GM18867 (cell line): ENCODE data around the gene DNLZ.

Experiments
- ATAC-seq: cut with Tn5 transposase; IDR thresholded peaks from one replicate; pipeline ENCODE4 v1.9.1; 2021; ENCODE audit warnings: mild to moderate bottlenecking, moderate library complexity; ENCODE audit not compliant: unreplicated experiment

The DNLZ gene

DNA sequence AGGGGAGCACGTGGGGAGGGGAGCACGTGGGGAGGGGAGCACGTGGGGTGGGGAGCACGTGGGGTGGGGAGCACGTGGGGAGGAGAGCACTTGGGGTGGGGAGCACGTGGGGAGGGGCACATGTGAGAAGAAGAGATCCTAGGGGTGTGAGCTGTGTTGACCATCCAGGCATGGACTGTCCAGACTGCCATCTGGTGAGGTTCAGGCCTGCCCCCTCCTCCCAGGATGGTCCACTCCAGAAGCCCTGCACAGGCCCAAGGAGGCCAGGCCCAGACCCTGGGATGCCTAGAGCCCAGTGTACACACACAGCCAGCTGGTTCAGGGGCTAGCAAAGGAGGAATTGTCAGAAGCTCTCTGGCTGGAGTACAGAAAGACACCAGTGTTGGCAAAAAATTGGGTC is 34.1 kb upstream of the DNLZ start:
- ATAC-seq = no peak

DNA sequence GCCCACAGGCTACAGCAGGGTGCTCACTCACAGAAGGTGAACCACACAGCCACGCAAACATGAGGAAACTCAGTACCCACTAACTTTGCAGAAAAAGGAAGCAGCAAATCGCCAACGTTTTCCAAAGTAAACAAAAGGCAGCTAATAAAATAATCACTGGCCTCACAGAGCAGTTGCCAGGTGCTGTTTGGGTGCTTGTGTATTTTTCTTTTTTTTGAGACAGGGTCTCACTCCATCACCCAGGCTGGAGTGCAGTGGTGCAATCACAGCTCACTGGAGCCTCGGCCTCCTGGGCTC is 32.6 kb upstream of the DNLZ start:
- no peak for ATAC-seq

DNA sequence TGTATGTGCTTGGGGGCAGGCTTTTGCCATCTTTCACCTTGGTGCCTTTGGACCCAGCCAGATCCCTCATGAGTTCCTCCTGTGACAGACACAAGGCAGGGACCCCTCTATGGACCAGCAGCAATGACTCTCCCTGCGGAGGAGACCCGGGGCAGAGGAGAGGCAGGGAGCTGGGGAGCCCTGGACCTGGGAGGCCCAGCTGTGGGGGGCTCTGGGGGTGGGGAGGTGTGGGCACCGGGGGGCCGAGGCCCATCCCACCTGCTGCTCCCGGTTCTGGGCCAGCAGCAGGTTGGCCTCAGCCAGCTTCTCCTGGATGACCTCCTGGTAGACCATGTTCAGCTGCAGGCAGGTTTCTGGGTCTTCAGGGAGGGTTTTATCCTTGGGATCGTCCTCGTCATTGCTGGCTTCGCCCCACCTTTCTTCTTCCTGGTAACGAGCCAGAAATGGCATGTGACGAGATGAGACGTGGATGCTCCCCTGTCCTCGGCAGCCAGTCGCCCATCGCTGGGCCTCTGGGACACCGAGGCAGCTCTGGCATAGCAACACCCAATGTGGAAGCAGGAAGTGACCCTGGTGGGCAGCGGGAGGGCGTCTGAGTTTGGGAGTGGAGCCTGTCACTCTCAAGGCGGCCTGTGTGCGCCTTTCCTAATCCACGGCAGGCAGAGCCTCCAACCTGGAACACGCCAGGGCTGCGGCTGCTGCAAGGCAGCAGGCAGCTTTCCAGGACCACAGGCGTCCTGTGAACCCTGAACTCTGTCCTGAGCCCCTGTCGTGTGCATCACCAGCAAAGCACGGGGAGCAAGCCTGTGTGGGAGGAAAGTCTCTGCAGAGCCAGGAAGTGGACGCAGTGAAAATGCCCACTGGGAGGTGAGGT is 32.0 kb upstream of the DNLZ start:
- no peak for ATAC-seq

DNA sequence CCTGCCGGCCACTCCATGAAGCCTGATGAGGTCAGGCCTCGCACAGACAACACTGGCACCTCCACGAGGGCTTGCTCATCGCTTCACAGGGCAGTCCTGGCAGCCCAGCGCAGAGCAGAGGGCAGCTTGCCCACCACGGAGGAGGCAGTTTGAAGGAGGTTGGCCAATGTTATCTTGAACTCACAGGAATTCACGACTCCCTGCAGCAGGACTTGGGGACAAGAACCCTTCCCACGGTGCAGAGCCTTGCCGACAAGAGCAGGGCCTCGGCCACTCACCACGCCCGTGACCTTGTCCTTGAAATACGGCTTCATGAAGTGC is 31.4 kb upstream of the DNLZ start:
- no peak for ATAC-seq

DNA sequence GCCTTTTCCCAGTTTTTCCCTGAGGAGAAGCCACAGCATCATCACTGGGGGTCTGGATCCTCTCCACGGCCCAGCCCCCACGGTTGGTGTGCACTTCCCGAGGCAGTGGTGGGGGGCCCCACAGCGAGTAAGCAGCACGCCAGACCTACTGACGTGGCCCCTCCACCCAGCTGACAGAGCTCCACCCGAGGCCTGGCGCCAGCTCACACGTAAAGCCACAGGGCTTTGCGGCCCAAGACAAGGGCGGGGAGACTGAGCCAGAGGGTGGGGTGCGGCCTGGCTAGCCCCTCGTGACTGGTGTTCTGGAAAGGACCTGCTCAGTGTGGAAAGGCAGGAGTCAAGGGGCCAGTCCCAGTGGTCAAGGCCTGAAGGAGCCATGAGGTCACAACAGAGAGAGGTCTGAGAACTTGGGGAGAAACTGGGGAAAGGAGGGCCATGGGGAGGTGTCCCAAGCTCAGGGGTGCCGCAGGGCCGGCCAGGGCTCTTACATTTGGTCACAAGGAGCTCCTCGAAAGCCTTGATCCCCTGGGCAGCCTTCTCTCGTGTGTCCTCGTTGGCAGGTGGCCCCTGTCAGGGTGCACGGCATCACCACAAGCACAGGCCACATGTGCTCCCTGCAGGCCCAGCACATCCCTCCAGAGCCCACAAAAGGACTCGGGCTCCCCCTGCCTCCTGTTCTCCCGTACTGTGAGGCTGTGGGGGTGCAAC is 30.9 kb upstream of the DNLZ start:
- ATAC-seq = no peak

DNA sequence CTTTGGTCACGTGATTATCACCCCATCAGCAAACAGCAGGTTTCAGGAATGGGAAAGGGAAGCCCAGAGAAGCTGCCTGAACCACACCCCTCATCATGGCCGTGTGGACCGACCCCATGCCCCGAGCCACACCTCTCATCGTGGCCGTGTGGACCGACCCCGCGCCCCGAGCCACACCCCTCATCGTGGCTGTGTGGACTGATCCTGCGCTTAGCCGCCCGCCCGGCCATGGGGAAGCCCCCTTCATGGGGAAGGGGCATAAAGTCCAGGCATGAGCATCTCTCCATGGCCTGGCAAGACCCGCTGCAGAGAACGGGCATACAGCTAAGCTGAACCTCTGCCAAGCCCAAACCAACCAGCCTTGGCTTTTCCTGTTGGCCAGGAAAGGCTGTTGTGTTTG is 30.0 kb upstream of the DNLZ start:
- no peak for ATAC-seq

DNA sequence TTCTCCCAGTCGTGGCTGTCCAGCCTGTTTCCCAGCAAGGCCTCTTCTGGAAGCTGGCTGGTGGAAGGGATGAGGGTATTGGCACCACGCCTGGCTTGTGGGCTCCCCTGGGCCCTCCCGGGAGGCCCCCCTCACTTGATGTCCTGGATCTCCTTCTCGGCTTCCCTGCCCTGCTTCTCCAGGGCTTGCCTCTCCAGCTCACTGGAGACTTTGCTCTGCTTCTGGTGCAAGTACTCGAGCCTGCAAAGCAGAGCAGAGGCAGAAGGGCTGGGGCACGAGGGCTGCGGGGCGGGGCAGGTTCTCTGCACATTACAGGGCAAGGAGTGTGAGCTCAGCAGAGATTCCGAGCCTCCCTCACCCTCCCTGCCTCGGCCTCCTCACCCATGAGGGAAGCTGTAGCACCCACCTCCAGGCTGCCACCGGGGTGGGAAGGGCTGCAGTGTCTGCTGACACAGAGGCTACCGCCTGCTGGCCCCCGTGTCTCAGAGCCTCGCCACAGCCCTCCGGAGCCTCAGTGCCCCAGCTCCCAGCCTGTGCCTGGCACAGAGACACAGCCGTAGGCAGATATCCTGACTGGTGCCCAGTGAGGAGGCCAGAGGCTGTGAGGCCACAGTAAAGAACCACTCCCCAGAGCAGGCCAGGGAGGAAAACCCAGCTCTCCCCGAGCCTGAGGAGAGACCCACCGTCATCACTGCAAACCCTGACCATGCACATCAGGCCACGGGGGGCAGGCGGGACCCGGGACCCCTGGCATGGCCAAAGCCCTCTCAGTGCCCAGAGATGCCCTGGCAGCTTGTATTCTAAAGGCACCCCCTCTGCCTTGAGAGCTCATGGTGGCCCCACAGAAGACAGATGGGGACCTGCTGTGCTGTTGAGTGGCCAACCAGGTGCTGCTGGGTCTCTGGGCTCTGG is 29.2 kb upstream of the DNLZ start:
- no peak for ATAC-seq

DNA sequence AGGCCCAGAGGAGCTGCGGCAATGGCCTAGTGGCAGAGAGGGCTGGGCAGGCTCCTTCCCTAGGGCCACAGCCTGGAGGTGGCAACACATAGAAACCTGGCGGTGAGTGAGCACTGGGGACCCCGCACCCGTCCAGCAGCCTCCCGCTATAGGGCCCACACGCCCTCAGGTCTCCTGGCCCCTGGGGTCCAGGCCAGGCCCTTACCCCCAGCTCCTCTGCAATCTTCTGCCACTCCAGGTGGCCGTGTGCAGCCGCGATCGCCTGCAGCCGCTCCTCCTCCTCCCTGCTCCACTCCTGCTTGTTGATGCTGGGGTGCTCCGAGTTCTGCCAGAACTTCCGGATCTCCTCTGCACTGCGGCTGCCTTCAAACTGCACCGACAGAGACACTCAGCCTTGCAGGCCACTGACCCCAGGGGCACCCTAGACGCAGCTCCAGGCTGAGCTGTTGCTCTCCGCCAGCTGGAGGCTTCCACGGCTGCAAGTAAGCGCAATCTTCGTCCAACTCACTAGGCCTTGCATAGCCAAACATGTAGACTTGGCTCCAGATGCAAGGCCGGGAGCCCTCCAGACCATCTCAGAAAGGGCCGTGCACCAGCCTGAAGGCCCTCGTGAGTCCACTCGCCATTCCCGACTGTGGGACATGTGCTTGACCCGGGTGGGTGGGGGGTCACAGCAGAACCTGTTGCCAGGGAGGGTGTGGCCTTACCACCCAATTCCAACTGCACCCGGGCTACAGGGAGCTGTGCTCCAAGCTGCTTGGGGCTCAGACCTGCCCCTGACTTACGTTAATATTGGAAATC is 28.4 kb upstream of the DNLZ start:
- no peak for ATAC-seq

DNA sequence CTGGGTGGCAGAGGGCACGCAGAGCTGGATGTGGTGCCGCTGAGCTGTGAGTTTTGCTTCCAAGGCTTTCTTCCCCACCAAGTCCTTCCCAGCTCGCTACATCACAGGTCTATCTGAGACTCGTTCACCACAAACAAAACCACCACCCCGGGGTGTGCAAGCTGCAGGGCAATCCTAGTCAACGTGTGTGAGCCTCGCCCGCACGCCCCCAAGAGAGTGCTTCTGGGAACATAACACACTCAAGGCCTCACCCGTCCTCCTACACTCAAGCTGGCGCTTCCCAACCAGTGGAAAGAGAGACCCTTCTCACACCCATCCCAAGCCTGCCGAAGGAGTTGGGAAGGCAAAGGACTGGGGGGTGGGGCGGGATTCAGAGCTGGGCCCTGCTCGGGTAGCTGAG is 25.9 kb upstream of the DNLZ start:
- no peak for ATAC-seq

DNA sequence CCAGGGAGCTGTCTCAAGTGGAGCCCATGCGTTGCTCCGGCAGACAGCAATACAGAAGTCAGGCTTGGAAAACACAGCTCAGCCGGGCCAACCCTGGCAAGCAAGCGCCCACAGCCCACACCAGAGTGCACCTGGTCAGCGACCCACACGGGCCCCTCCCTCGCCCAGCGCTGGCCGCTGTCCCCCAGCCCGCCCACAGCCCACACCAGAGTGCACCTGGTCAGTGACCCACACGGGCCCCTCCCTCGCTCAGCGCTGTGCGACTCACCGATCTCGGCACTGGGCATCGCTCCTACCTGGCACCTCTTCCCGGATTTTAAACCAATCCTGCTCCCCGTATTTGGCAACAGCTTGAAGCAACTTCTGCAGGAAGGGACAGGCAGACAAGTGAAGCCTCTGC is 23.7 kb upstream of the DNLZ start:
- no peak for ATAC-seq

DNA sequence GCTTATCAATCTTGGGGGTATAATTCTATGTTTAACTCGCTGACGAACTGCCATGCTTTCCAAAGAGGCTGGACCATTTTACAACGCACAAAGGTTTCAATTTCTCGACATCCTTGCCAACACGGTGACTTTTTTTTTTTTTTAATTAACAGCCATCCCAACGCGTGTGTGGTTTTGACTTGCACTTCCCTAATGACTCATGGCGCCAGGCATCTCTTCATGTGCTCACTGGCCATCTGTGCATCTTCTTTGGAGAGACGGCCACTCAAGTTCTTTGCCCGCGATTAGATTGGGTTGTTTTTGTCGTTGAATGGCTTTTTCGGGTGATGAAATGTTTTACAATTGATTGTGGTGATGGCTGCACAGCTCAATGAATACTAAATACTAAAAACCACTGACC is 22.5 kb upstream of the DNLZ start:
- ATAC-seq = no peak

DNA sequence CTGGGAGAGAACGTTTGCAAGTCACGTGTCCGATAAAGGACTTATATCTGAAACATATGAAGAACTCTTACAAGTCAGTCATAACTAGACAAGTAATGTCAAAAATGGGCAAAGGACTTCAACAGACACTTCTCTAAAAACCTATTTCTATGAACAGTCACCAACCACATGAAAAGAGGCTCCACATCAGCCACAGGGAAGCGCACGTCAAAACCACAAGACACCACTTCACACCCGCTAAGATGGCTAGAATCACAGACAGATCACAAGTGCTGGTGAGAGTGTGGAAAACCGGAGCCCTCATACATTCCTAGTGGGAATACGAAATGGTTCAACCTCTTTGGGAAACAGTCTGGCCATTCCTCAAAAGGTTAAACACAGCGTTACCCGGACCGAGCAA is 21.5 kb upstream of the DNLZ start:
- ATAC-seq = no peak

DNA sequence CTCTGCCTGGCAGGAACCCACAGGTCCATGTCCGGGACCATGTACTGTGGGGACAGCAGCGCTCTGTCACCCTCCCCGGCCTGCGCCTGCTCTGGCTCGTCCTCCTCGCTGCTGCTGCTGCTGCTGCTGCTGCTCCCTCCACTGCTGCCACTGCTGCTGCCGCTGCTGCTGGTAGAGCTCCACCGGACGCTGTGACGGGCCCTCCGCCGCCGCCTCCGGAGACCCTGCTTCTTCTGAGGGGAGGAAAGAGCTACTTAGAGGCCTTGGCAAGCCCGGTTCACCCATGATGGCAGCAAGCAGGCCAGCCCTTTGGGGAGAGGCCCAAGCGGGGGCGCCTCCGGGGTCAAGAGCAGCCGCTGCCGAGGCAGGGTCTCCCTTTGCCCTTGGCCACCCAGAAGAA is 19.9 kb upstream of the DNLZ start:
- no peak for ATAC-seq

DNA sequence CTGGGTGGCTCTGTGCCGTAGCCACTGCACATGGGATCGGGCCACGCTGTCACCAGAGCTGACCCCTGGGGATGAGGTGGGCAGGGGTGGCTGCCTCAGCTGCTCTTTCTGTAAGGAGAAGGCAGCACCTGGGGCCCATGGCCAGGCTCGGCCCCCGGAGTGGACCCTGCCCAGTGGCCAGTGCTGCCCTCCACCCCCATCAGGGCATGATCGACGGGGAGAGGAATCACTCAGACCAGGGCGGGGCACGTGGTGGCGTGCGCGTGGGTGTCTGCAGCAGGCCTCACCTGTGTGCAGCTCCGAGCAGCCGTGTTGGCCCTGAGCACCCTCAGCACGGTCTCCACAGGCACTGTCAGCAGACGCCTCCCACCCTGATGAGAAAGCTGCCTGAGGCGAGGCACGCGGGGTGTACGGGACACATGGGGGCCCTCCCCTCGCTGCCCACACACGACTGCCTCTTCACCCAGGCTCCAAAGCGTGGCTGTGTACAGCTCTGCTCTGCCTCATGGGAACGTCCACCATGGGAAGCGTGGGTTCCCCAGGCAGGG is 18.5 kb upstream of the DNLZ start:
- ATAC-seq = no peak

DNA sequence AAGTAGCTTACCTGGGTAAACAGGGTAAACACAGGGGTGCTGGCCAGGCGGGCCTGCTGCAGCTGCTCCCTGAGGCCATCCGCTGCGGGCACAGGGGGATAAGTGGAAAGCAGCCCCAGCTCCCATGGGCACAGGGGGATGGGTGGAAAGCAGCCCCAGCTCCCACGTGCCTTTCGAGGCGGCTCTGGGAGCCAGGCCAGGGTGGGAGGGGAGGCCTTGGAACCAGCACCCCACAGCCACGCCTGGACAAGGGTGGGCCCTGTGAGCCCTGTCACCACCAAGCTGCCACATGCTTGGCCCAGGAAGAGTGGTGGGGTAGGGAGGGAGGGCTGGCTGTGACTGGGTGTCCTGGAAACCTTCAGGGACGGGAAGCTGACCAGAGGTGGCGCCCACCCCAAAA is 17.8 kb upstream of the DNLZ start:
- ATAC-seq = no peak

DNA sequence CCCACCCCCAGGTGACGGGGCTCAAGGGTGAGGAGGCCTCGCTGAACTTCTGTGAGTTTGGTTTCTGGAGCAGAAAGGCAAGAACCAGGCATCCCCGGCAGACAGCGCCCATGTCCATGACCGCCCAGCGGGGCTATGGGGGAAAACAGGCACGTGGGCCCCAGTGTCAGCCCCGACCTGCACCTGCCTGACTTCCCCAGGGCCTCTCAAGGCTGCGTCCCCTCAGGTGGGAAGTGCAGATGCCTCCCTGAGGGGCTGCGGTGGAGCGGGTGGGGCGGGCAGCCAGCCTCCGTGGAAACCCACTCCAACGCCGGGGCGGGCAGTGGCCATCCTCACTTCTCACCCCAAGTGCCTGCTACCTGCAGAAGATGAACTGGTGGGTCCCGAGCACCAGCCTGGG is 16.8 kb upstream of the DNLZ start:
- ATAC-seq = no peak

DNA sequence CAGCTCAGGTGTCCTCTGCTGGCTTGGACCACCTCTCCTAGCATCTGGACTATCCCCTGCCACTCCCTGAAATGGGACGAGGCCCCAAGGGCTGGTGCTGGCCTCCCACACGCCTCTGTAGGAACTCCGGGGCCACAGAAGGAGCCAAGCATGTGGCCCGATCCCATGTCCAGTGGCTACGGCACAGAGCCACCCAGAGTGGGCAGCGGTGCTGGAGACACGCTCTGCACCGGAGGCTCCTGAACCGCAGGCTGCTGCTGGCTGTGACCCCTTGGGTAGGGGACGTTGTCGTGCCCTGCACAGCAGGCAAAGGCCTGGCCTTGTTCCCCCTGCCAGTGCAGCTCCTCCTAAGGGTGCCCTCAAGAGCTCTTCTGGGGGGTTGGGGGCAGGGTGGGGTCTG is 16.3 kb upstream of the DNLZ start:
- no peak for ATAC-seq

DNA sequence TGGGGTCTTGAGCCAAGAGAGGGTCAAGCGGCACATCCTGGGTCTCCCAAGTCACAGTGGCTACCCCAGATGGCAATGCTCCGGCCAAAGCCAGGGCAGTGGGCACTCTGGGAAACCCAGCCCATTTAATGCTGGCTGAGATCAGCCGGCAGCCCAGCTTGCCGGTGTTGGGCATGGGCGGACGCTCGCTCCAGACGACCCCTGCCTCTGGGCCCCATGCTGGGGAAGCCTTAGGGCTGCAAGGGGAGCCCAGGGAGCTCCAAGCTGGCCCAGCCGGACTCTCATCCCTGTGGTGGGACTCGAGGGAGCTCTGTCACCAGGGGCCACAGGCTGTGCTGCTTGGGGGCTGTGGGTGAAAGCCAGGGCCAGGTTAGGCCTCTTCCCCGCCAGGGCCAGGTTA is 15.9 kb upstream of the DNLZ start:
- no peak for ATAC-seq

DNA sequence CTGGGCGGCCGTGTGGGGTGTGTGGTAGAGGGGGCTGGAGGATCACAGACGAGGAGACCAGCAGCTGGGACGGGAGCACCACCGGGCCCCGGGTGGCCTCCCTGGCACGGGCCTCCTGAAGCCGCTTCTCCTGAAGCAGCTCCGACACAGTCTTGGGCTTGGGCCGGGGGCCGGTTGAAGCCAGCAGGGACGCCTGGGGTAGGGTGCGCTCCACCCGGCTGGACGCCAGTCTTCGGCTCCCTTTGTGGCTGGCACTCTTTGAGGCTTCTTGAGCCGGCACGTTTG is 15.4 kb upstream of the DNLZ start:
- ATAC-seq = no peak

DNA sequence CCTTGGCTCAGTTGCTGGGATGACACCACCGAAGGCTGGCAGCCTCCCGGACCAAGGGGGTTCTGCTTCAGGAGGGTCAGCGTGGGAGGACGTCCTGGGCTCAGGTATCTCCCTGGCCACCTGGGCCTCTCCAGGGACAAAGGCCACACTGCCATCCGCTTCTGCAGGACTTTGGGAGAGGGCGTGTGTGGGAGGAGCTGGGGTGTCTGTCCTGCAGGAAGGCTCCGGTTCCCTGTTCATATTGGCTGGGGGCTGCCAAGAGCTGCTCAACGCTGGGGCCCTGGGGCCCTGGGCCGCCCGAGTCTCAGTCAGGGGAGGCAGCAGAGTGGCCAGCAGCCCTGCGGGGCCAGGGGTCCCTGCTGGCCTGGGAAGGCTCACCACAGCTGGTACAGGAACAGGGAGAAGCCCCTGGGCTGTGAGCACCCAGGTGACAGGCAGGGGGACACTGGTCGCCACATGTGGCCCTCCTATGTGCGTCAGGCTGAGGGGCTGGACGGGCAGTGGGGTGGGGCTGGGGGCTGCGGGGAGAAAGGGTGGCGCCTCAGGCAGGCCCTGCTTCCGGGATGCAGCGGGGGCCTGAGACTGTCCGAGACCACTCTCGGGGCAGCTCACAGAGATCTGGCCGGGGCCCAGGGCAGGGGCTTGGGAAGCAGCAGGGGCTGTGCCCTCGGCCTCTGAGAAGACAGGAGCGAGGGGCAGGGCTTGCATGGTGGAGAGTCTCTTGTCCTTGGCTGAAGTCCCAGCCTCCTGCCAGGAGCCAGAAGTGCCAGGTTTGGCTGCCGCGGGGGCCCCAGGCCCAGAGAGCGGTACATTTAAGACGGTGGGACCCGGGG is 14.8 kb upstream of the DNLZ start:
- no peak for ATAC-seq
